Ovary (tissue), 9 donors: ENCODE results near the gene C1orf21. TPM values are rescaled to one million over a fixed set of nuclear protein-coding genes. Genes with fewer than 3 reads are reported as not detected.

Experiments
- DNase-seq, 5 donors: peaks; one replicate each; pipeline ENCODE4 v3.0.0-alpha.2; 2019 to 2020
- H3K27ac ChIP-seq, 2 donors: fragments of 200-600 bp; one replicate each; pipeline versions ENCODE4 v1.5.1 to v1.8.0; 2019 to 2022
- H3K27me3 ChIP-seq: fragments of 200-600 bp; one replicate; pipeline ENCODE4 v1.8.0; 2022
- H3K36me3 ChIP-seq: fragments of 200-600 bp; sonication (generic); one replicate; pipeline ENCODE4 v1.5.1; 2019
- H3K4me1 ChIP-seq: one replicate; pipeline ENCODE4 v1.8.1; 2013; ENCODE audit warnings: mild to moderate bottlenecking, moderate library complexity; ENCODE audit not compliant: insufficient read depth
- H3K4me3 ChIP-seq: fragments of 200-600 bp; sonication (generic); one replicate; pipeline ENCODE4 v1.5.1; 2017
- H3K9me3 ChIP-seq, 2 donors: fragments of 200-600 bp in 1 of 2; sonication (generic) in 1 of 2; one replicate each; pipeline versions ENCODE4 v1.5.1 to v1.8.1; 2013 to 2019; ENCODE audit warnings: mild to moderate bottlenecking in 1 of 2, moderate library complexity in 1 of 2
- EP300 ChIP-seq: sonication (generic); formaldehyde crosslinking; IDR thresholded peaks from one replicate; pipeline ENCODE4 v1.6.1; 2017; ENCODE audit warnings: antibody characterized with exemption
- POLR2A ChIP-seq: fragments of 450-650 bp; IDR thresholded peaks from one replicate; pipeline ENCODE4 v1.6.1; 2017; ENCODE audit warnings: antibody characterized with exemption, mild to moderate bottlenecking, moderate library complexity
- WGBS, 3 donors: extraction: QIAGEN DNeasy Blood & Tissue Kit in 1 of 3; methylation state at CpG; one replicate each; pipeline versions ENCODE4 v1.1.5 to v1.1.7; 2013 to 2017; 5-methylcytosine and 5-hydroxymethylcytosine counted together
- intact Hi-C, 4 donors: fragments of 100-400 bp; cut with DNase I; formaldehyde crosslinking; loops; one replicate each; pipeline versions ENCODE4 v1.11.0 to v1.15.1; 2022 to 2023
- polyA plus RNA-seq, 2 donors: library from polyadenylated mRNA; stranded (reverse); fragments of 200-250 nt in 1 of 2; fragments of 350-450 nt in 1 of 2; fragmentation: Illumina TruSeq in 1 of 2; extraction: RNeasy Lipid Tissue Mini Kit (QIAGEN cat#74804) in 1 of 2; gene quantifications; one replicate each; pipeline ENCODE4 v1.2.3, GENCODE V29; 2013 to 2014
- total RNA-seq, 7 donors: library from RNA; depleted of rRNA in 2 of 7; stranded (reverse); fragments of >200 nt in 2 of 7; fragmentation: NEBNext Ultra II Directional in 3 of 7; extraction: Animal tissue kit (Norgen Biotek cat#: 25700) in 3 of 7; gene quantifications; one replicate each; pipeline versions ENCODE4 v1.1.0 to v1.2.4, GENCODE V29; 2016 to 2023
- TF ChIP-seq, protein P1 (sequence below), 3 donors: fragments of 450-650 bp in 2 of 3; fragments of 200-600 bp in 1 of 3; IDR thresholded peaks; one replicate each; pipeline versions ENCODE4 v1.5.1 to v1.8.0; 2016 to 2022; ENCODE audit warnings: antibody characterized with exemption in 3 of 3, mild to moderate bottlenecking in 1 of 3
- donor health status: DM: no; HTN: no; CAD: no; lungs with moderate emphysema.
- donor health status: DM: no; HTN: no; CAD: no.
- donor health status: Bipolar disorder and iron deficiency.
- donor health status: DM: yes; HTN: yes; CAD: no.
- donor health status: DM: no; HTN: no; CAD: no.
- donor health status: DM: yes; HTN: yes; CAD: no.

Gene C1orf21
- total and polyA plus RNA-seq, 9 donors, result 22.9 to 108 (median 59.4) TPM

DNA sequence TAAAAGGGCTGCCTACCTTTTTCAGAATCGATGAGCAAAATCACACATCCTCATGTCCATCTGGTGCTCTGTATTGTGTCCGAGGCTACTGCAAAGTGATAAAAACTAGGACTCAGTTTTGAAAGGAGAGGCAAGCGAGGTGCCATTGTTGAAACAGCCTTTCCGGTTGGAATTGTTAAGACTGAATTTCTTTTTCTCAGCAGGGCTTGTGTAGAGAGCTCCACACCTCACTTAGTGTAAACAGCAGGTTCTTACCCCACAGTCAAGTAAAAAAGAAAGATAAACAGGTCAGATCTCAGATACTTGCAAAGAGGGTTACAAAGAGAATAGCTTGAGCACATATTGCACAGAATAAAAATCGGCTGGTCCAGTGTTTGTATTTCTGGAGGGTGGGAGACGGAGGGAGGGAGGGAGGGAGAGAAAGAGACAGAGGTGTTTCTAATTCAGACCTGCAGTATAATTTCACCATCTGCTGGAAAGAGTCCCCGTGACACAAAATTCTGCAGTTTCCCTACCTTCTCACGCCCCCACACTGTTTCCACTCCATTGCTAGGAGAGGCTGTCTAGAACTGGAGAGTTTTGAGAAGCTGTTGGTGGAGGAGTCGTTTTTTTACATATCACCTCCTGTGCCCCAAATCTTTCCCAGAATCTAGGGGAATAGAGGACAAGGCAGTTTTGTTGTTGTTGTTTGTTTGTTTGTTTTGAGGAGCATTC, 285.3 kb downstream of the C1orf21 start:
- no peak overlapping the region for H3K4me3 ChIP-seq
- WGBS, 3 donors, result 57 to 69% (median 65%) methylated on average over 9 of the region's 9 CpGs
- H3K4me1 ChIP-seq, result no peaks in the 10 kb centered on the region
- DNase-seq, result no peak
- intact Hi-C loops, result no loop called here
- no peak overlapping the region for H3K27ac ChIP-seq
- H3K36me3 ChIP-seq, result no peaks in the 10 kb centered on the region
- H3K27me3 ChIP-seq, result no peaks in the 10 kb centered on the region
- H3K9me3 ChIP-seq, result no peaks in the 10 kb centered on the region
- TF ChIP-seq POLR2A (no peak), EP300 (no peak)
- TF ChIP-seq, protein P1, sequence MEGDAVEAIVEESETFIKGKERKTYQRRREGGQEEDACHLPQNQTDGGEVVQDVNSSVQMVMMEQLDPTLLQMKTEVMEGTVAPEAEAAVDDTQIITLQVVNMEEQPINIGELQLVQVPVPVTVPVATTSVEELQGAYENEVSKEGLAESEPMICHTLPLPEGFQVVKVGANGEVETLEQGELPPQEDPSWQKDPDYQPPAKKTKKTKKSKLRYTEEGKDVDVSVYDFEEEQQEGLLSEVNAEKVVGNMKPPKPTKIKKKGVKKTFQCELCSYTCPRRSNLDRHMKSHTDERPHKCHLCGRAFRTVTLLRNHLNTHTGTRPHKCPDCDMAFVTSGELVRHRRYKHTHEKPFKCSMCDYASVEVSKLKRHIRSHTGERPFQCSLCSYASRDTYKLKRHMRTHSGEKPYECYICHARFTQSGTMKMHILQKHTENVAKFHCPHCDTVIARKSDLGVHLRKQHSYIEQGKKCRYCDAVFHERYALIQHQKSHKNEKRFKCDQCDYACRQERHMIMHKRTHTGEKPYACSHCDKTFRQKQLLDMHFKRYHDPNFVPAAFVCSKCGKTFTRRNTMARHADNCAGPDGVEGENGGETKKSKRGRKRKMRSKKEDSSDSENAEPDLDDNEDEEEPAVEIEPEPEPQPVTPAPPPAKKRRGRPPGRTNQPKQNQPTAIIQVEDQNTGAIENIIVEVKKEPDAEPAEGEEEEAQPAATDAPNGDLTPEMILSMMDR (IDR thresholded peaks at IDR 0.05), result no peak

DNA sequence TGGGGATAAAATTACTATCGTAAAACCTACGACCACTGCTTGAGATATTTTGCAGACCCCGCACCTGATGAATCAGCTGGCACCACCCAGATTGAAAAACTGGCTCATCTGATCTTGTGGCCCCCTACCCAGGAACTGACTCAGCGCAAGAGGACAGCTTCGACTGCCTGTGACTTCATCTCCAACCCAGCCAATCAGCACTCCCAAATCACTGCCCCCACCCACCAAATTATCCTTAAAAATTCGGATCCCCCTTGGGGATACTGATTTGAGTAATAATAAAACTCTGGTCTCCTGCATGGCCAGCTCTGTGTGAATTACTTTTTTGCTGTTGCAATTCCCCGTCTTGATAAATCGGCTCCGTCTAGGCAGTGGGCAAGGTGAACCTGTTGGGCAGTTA, 286.5 kb downstream of the C1orf21 start:
- H3K36me3 ChIP-seq, result no peaks in the 10 kb centered on the region
- H3K27ac ChIP-seq, result no peak overlapping the region
- no peak for DNase-seq
- intact Hi-C loops, result no loop called here
- H3K4me1 ChIP-seq, result no peaks in the 10 kb centered on the region
- no peaks in the 10 kb centered on the region for H3K27me3 ChIP-seq
- no peak overlapping the region for H3K4me3 ChIP-seq
- TF ChIP-seq, protein P1 (IDR thresholded peaks at IDR 0.05), result no peak
- TF ChIP-seq POLR2A (no peak), EP300 (no peak)
- no peaks in the 10 kb centered on the region for H3K9me3 ChIP-seq
- WGBS, 3 donors, result 80 to 85% (median 81%) methylated on average over 9 of the region's 9 CpGs

DNA sequence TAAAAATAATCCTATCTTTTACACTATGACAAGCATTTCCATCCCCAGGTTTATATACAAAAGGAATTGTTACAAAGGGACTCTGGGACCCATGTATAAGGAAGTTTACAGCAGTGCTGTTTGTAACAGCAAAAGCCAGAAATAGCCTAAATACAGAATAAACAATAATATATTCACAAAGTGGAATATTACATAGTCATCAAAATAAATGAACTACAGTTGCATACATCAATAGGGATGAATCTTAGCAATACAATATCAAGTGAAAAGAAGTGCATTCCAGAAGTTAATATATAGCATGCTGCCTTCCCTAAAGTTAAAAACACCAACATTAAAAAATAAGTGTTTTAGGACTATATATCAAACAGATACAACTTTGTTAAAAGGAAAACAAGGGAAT, 290.5 kb downstream of the C1orf21 start:
- H3K27ac ChIP-seq, result no peak overlapping the region
- H3K4me1 ChIP-seq, result no peaks in the 10 kb centered on the region
- H3K27me3 ChIP-seq, result no peaks in the 10 kb centered on the region
- no peak for TF ChIP-seq EP300
- H3K9me3 ChIP-seq, result no peaks in the 10 kb centered on the region
- H3K4me3 ChIP-seq, result no peak overlapping the region
- intact Hi-C loops, result no loop called here
- no peak for DNase-seq
- no peaks in the 10 kb centered on the region for H3K36me3 ChIP-seq
